Epithelial cell of proximal tubule (primary cell): ENCODE results near the gene HOXA7. TPM values are rescaled to one million over a fixed set of nuclear protein-coding genes. Genes with fewer than 3 reads are reported as not detected.

Source experiments
- DNase-seq: peaks from one replicate; pipeline ENCODE4 v3.0.0-alpha.2; 2011; ENCODE audit warnings: low read depth
- H3K4me3 ChIP-seq: 2 replicates; pipeline ENCODE4 v1.5.1; 2011; ENCODE audit warnings: low read depth, mild to moderate bottlenecking, low read length
- CTCF ChIP-seq: conservative IDR thresholded peaks from 2 replicates; pipeline ENCODE4 v1.5.1; 2012; ENCODE audit warnings: low read depth, mild to moderate bottlenecking, low read length
- total RNA-seq: library from RNA; depleted of rRNA; stranded (reverse); fragments of >200 nt; gene quantifications from 2 replicates; pipeline ENCODE4 v1.2.3, GENCODE V29; 2015

Gene HOXA7
- total RNA-seq, 1 donor from 2014 or later, result 21.4 TPM

- DNase-seq, result no peak
- no peak for TF ChIP-seq CTCF
- H3K4me3 ChIP-seq, result no peak overlapping the region
These were observed 41.8 kb upstream of the HOXA7 start for GRCh38 chr7:27198138-27198841.

GRCh38 chr7:27197137-27198042, 40.9 kb upstream of the HOXA7 start:
- TF ChIP-seq CTCF, result no peak
- H3K4me3 ChIP-seq, result no peak overlapping the region
- DNase-seq, result no peak

GRCh38 chr7:27196287-27196767, 39.9 kb upstream of the HOXA7 start:
- DNase-seq, result no peak
- TF ChIP-seq CTCF, result peak; percentile 91
- H3K4me3 ChIP-seq, result no peak overlapping the region

GRCh38 chr7:27194686-27195379, 38.4 kb upstream of the HOXA7 start:
- no peak for DNase-seq

GRCh38 chr7:27194002-27194352, 37.5 kb upstream of the HOXA7 start:
- no peak for DNase-seq
- H3K4me3 ChIP-seq, result no peak overlapping the region
- no peak for TF ChIP-seq CTCF

More at GRCh38 chr7:27194686-27195379, 38.4 kb upstream of the HOXA7 start:
- no peak overlapping the region for H3K4me3 ChIP-seq
- TF ChIP-seq CTCF, result no peak

GRCh38 chr7:27193335-27194001, 37.0 kb upstream of the HOXA7 start:
- DNase-seq, result no peak
- TF ChIP-seq CTCF, result no peak
- H3K4me3 ChIP-seq, result peak overlapping the region; percentile 33
